HG02852 (cell line): ENCODE measurements around the gene ARHGEF2.
A peak's percentile ranks its signal among the peaks of the same experiment; 100 is the strongest.

Experiments used
- ATAC-seq: cut with Tn5 transposase; IDR thresholded peaks from one replicate; pipeline ENCODE4 v1.9.1; 2021; ENCODE audit warnings: mild to moderate bottlenecking, moderate library complexity; ENCODE audit not compliant: unreplicated experiment

Gene ARHGEF2

GRCh38 chr1:155978325-155978972 lies at the start of gene ARHGEF2:
Gene ARHGEF2, minus strand, starts transcription at chr1:155978547. Its CDS starts 120 bp downstream, at chr1:155978427.
- ATAC-seq, result peak; percentile 49

- no peak for ATAC-seq
These were observed 48.2 kb upstream of the ARHGEF2 start for GRCh38 chr1:156026588-156026987.

GRCh38 chr1:156025876-156026275 lies 47.5 kb upstream of the ARHGEF2 start:
- no peak for ATAC-seq

GRCh38 chr1:156024801-156025200 lies 46.5 kb upstream of the ARHGEF2 start:
- ATAC-seq, result no peak

GRCh38 chr1:156021954-156022353 lies 43.6 kb upstream of the ARHGEF2 start:
- ATAC-seq, result no peak

GRCh38 chr1:156021093-156021428 lies 42.7 kb upstream of the ARHGEF2 start:
- no peak for ATAC-seq

- ATAC-seq, result peak; percentile 97
These were observed 42.1 kb upstream of the ARHGEF2 start, which contains the start of gene SSR2 for GRCh38 chr1:156020293-156021092. Gene SSR2, minus strand, starts transcription at chr1:156020951. Its CDS starts 784 bp downstream, at chr1:156020167.

GRCh38 chr1:156019946-156020292 lies 41.6 kb upstream of the ARHGEF2 start:
- ATAC-seq, result no peak

GRCh38 chr1:156014829-156015228 lies 36.5 kb upstream of the ARHGEF2 start:
- ATAC-seq, result no peak

GRCh38 chr1:156012051-156012817 lies 33.9 kb upstream of the ARHGEF2 start:
- peak; percentile 83 for ATAC-seq

- no peak for ATAC-seq
These were observed 31.1 kb upstream of the ARHGEF2 start for GRCh38 chr1:156009404-156009803.

- no peak for ATAC-seq
These were observed 28.5 kb upstream of the ARHGEF2 start for GRCh38 chr1:156006666-156007376.

- ATAC-seq, result no peak
These were observed 26.7 kb upstream of the ARHGEF2 start for GRCh38 chr1:156004843-156005584.

- ATAC-seq, result no peak
These were observed 25.5 kb upstream of the ARHGEF2 start for GRCh38 chr1:156003923-156004188.

GRCh38 chr1:156002188-156002911 lies 24.0 kb upstream of the ARHGEF2 start:
- no peak for ATAC-seq

- no peak for ATAC-seq
These were observed 23.4 kb upstream of the ARHGEF2 start for GRCh38 chr1:156001662-156002171.

GRCh38 chr1:156001021-156001661 lies 22.8 kb upstream of the ARHGEF2 start:
- no peak for ATAC-seq

- ATAC-seq, result no peak
These were observed 21.6 kb upstream of the ARHGEF2 start for GRCh38 chr1:155999964-156000363.

GRCh38 chr1:155996166-155996565 lies 17.8 kb upstream of the ARHGEF2 start:
- no peak for ATAC-seq
